Endometrium (tissue), 2 donors: ENCODE results near the gene ZDHHC6.
"Not testable (repeated sequence)": the region's sequence is repeated elsewhere in the genome, so short reads cannot be mapped to it uniquely, and the experiment has no call there.

Experiments used
- FAIRE-seq: peaks from 2 replicates; lab custom pipeline; 2012; peaks lifted over from hg19 to GRCh38; lab: Jason Lieb, UNC
- donor health status: control.
- donor health status: control.

ZDHHC6 gene

DNA sequence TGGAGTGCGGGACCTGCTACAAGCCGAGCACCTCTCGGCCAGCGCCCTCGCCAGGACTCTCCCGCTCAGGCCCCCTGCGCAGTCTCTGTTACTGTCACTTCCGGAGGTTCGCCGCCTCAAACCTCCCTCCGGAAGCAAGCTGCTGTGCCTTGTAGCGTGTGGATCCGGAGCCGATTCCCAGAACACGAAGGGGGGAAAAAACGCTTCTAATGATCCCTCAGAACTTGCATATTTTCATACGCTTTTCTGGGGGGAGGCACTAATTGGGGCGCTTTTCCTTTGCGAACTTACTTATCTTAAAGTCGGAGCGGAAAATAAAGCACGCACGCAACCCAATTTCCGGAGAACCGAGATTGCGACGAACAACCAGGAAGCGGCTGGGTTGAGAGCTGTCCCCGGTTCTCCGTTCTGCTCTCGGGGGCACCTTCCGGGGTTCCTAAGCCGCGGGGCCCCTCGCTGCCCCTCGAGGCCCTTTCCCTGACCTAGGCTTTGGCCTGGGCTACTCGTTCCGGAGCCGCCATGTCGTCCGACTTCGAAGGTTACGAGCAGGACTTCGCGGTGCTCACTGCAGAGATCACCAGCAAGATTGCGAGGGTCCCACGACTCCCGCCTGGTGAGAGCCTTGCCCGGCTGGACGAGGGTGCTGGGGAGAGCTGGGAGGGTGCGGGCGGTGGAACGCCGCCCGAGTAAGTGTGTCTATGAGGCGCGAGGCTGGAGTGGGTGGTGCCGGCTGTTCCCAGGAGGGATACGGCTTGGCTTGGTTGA, at the start of gene ZDHHC6, which contains the start of gene VTI1A:
Gene ZDHHC6 (minus strand): TSS at position 60 of the 765 bp plus-strand sequence. CDS start 1,478 bp downstream, outside the sequence.
Gene VTI1A (plus strand): TSS at position 361 of the 765 bp plus-strand sequence. CDS start 159 bp downstream, at position 520.
- FAIRE-seq = no peak

GRCh38 chr10:112492736-112493135, 46.0 kb upstream of the ZDHHC6 start:
- no peak for FAIRE-seq

DNA sequence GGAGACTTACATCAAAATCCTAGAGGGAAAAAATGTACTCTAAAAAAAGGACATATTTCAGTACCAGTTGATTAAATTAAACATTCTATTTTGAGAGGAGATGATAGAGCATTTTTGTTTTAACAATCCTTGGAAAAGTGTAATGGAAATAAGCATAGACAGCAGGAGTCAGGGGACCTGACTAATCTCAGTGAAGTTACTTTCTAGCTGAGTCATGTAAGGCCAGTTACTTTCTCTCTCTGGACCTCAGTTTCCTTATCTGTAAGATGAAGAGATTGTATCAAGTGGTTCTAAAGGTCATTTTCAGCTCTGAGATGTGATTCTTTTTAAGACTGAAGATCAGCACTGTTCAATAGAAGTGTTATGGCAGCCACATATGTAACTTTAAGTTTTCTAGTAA, 44.4 kb upstream of the ZDHHC6 start:
- FAIRE-seq = no peak

DNA sequence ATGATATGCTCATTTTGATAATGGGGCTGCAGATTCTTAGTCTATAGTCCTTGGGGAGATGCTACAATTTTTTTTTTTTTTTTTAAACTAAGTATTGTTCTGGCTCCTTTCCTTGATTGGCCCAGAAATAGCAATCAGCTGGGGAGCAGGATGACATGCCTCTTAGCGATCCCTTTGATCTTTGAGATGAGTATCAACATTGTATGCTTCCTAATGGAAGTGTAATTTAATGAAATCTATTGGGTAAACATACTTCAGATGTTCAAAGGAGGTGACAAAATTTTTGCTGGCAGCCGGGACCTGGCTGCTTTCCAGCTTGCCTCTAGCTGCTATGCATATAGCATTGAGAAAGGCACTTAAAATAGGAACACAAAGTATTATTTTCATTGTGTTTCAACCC, 43.8 kb upstream of the ZDHHC6 start:
- peak; percentile 46 for FAIRE-seq

- FAIRE-seq = no peak
Observed at GRCh38 chr10:112487964-112488363, 41.2 kb upstream of the ZDHHC6 start.

DNA sequence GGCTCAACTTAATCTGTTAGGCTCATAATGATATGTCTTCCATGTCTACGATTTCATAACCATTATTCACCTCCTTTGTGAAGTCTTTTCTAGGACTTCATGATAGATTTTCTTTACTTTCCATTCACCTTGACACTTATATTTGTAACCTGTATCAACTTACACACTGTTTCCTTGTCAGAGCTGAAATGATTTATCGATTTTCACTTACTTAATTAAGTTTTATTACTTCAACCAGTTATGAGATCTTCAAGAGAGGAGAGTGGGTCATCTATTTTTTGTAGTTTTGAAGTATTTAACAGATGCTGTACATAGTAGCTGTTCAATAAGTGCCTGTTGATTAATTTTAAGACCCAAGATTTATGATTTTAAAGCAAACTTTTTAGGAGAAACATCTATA, 37.7 kb upstream of the ZDHHC6 start:
- no peak for FAIRE-seq

DNA sequence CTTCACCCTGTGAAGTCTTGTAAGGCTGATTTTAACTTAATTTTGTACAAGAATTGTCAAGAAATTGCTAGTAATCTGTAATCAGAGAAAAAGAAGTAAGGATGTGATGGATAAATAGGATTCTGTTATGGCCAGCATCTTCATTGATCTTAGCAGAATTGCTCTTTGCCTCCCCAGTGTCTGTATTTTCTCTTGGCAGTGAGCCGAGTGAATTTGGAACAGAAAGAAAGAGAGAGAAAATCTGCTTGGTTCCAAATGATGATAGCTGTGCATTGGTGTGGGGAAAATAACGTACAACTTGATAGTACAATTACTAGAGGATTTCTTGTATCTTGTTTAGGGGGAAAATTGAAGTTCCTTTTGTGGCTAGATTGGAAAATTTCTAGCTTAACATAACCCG, 34.9 kb upstream of the ZDHHC6 start:
- FAIRE-seq = no peak

- FAIRE-seq = peak; percentile 26
Observed at GRCh38 chr10:112475575-112476218, 29.0 kb upstream of the ZDHHC6 start.

DNA sequence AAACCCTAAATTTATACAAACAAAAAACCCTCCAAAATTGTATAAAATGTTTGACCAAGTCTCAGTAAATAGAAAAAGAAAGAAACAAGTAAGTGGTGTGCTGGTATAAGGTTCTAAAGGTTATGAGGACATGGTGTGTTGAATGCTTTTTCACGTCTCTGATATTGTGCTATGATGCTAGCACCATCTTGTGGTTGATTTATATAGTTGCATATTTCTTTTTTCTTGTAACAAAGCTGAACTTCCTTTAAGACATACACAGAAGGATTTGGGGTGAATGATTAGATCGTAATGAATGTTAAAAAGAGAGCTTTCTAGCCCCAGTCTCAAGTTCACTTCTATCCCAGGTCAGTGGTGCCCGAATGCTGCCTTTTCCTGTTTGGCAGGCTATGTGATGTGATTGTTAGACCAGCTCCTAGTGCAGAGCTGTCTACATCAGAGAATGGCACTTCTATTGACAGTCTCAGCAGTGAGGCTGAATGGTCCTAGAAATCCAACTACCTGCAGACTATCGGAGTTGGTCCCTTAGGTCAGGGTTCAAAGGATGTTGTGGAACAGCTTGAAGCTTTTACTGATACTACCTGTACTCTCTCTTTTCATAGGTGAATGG, 25.3 kb upstream of the ZDHHC6 start:
- peak; percentile 80 for FAIRE-seq

DNA sequence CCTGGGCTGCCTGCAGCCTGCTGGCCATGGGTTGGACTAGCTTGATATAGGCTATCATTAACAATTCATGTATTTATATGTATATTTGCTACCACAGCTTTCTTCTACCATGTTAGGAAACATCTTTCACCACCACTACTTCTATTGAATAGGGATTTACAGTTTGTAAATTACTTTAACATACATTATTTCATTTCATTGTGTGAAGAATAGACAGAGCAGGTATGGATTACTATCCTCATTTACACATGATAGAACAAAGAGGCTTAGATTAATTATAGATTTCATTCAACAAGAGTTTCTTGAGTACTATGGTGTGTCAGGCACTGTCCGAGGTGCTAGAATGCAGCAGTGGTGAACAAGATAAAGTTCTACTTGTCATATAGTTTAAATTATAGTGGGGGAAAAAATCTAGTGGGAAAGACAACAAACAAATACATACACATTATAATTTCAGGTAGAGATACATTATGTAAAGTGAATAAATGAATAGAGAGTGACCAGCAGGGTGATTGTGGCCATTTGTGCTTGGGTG, 20.9 kb upstream of the ZDHHC6 start:
- no peak for FAIRE-seq

DNA sequence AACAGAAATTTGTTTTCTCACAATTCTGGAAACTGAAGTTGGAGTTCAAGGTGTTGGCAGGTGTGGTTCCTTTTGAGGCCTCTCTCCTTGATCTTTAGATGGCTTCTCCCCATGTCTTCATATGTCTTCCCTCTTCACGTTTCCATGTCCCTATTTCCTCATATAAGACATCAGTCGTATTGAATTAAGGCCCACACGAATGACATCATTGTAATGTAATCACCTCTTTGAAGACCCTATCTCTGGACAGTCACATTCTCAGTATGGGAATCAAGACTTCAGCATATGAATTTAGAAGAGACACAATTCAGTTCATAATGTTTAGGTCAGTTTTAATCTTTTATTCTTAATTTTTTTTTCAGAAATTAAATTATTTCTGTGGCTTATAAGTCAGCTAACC, 20.1 kb upstream of the ZDHHC6 start:
- FAIRE-seq = no peak

DNA sequence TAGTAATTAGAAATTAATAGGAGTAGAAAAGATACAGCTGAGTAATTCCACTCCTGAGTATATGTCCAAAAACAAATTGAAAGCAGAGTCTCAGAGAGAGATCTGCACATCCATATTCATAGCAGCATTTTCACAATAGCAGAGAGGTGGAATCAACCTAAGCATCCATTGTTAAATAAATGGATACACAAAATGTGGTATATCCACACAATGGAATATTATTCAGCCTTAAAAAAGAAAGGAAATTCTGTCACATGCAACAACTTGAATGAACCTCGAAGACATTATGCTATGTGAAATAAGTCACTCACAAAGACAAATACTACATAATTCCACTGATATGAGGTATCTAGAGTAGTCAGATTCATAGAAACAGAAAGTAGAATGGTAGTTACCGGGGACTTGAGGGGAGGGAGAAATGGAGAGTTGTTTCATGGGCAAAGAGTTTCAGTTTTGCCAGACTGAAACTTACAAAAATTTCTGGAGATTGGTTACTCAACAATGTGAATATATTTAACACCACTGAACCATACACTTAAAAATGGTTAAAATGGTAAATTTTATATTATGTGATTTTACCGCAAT, 18.7 kb upstream of the ZDHHC6 start:
- FAIRE-seq = no peak

DNA sequence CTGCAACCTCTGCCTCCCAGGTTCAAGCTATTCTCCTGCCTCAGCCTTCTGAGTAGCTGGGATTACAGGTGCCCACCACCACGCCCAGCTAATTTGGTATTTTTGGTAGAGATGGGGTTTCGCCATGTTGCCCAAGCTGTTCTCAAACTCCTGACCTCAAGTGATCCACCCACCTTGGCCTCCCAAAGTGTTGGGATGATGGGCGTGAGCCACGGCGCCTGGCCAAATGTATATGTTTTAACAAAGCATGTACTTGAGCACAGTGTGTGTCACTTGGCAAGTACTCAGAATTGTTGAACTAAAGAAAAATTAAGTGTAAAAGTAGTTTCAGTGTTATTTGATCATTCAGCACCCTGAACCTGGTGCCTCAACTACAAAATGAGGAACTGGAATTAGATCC, 17.4 kb upstream of the ZDHHC6 start:
- not testable (repeated sequence) for FAIRE-seq

DNA sequence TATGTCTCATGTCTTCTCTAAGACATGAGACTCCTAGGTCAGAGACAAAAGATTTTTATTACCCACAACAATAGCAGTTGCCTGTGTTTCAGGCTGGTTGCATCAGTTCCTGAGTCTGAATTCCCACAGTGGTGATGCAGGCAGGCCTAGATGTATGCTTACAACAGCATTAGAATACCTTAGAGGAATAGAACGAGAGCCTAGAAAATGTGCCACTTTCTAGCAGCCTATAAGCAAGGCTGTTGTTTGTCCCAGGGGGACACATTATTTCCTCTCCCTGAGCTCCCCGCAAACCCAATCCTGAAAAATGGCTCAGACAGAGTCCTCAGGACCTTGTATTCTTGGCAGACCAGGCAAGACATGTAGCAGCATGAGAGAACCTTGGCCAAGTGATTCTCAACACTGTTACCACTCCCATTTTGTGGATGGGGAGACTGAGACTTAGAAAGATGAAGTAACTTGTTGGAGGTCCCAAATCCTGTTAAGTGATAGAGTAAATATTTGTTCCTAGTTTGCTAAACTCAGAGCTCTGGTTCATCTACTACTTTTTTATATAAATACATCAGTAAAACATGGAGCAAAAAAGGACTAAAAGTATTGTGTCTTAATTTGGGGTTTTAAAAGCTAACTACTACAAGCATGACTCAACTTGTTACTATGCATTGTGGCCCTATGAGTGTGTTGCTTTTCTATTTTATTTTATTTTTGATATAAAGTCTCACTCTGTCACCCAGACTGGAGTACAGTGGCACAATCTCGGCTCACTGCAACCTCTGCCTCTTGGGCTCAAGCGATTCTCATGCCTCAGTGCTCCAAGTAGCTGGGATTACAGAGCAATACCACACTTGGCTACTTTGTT, 14.5 kb upstream of the ZDHHC6 start:
- no peak for FAIRE-seq

- no peak for FAIRE-seq
Observed at GRCh38 chr10:112460366-112460765, 13.7 kb upstream of the ZDHHC6 start.

DNA sequence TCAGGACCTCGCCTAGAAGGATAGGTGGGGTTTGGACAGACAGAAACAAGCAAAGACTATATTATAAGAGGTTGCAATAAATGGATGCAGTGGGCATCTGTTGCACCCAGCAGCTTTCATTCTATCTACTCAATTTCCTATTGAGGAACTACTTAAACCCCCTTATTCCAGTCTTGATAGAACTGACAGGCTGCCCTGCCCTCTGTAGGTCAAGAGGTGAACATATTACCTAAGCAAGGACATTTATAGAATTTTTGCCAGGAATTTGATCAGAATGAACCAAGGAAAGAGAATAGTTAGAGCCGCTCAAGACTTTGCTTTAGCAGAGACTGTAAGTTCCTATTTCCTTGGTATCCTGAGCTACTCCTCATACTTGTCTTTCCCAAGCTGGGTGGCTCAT, 9.8 kb upstream of the ZDHHC6 start:
- no peak for FAIRE-seq

DNA sequence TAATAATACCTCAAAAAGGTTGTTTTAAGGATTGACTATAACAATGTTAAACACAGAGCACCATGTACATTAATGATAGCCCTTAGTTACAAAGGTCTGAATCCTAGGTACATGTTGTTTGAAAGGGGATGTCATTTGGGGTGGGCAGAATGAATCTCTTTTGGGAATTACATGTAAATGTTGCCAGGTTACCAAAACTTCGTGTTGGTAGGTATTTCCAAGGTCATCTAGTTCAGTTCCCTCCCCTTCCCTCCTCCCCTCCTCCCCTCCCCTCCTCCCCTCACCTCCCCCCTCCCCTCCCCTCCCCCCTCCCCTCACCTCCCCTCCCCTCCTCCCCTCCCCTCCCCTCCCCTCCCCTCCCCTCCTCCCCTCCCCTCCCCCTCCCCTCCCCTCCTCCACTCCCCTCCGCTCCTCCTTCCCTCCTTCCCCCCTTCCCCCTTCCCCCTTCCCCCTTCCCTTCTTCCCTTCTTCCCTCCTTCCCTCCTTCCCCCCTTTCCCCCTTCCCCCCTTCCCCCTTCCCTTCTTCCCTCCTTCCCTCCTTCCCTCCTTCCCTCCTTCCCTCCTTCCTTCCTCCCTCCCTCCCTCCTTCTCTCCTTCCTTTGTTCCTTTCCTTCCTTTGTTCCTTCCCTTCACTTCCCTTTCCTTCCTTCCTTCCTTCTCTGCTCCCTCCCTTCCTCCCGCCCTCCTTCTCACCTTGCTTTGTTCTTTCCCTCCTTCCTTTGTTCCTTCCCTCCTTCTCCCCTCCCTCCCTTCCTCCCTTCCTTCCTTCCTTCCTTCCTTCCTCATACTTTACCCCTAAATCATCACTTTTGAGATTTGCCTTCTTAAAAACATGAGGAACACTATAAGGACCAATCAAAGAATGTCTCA, 8.4 kb upstream of the ZDHHC6 start:
- no peak for FAIRE-seq

DNA sequence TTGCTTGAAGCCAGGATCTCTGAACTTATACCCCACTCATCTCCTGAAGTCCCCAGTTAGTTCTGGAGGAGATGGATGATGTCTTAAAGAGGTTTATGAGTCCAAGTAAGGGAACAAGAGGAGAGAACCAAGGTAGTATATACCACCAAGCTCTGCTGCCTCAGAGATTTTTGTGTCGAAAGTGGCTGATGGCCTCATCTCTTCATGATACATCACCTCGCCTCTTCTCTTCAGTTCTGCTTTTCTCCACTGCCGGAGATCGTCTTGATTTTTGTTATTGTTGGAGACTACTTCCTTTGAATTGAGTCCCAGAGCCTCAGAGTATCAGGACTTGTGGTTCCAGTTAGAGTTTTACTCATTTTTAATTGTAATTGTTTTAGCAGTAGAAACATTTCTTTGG, 2.2 kb upstream of the ZDHHC6 start:
- no peak for FAIRE-seq

GRCh38 chr10:112447620-112447928, 860 bp upstream of the ZDHHC6 start:
- FAIRE-seq = no peak

DNA sequence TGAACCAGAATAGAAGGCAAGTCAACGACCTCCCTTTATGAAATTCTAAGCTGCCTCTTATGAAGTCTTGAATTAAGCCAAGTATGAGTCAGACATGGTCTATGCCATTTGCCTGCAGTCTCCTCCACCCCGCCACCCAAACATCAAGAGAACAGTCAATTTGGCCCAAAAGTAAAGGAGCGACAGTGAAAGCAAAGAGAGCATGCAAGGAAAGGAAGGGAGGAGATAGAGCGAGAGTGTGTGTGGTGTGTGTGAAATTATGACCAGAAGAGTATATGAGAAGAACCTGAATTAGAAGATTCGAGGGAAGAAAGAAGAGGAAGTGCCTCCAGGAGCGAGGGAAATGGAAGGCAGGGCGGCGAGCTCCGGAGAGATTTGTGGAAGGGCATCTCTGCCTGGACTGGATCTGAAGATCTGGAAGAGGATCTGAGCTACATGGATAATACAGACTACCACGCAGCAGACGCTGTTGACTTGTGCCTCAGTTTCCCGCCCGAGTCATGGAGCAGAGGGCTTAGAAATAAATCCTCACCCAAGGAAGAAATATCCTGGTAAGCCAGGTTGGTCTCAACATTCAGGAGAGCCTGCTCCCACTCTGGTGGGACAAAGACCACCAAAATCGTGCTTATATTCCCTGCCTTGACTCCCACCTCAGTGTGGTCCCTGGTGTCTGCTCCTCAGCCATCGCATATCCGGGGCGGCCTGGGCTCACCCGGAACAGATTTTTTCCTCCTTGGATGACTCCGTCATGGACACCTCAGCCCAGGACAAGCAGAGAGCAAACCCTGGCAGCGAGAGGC, 459 bp downstream of the ZDHHC6 start:
- no peak for FAIRE-seq
